CD4-positive, CD25-positive, alpha-beta regulatory T cell (primary cell): ENCODE data around the gene CDT1. TPM values are rescaled to one million over a fixed set of nuclear protein-coding genes. Genes with fewer than 3 reads are reported as not detected.

Experiments
- ATAC-seq, 2 donors: fragments of 150-1000 bp; cut with Tn5 transposase; one replicate each; pipeline ENCODE4 v1.10.0; 2021; ENCODE audit warnings: low read depth in 2 of 2, moderate number of reproducible peaks in 2 of 2, moderate library complexity in 1 of 2
- DNase-seq, 3 donors: peaks; one replicate each; pipeline versions ENCODE4 v3.0.0 to v3.0.0-alpha.2; 2012 to 2022; ENCODE audit warnings: mixed read lengths in 1 of 3
- H3K27ac ChIP-seq: one replicate; pipeline ENCODE4 v1.7.0; 2013; ENCODE audit warnings: mild to moderate bottlenecking, low read length; ENCODE audit not compliant: insufficient read depth, poor library complexity, severe bottlenecking
- H3K27me3 ChIP-seq: one replicate; pipeline ENCODE4 v1.7.0; 2013; ENCODE audit warnings: low read length; ENCODE audit not compliant: control insufficient read depth, insufficient read depth
- H3K36me3 ChIP-seq: one replicate; pipeline ENCODE4 v1.7.0; 2013; ENCODE audit warnings: mild to moderate bottlenecking, low read length, moderate library complexity; ENCODE audit not compliant: control insufficient read depth, insufficient read depth
- H3K4me1 ChIP-seq: 2 replicates; pipeline ENCODE4 v1.7.0; 2013; ENCODE audit warnings: mild to moderate bottlenecking, low read length; ENCODE audit not compliant: insufficient read depth, control insufficient read depth, poor library complexity, severe bottlenecking
- H3K4me3 ChIP-seq: one replicate; pipeline ENCODE4 v1.7.0; 2013; ENCODE audit warnings: low read depth, mild to moderate bottlenecking, low read length, moderate library complexity
- H3K9me3 ChIP-seq, 2 experiments: 1 replicate in 1 of 2; 2 replicates in 1 of 2; pipeline ENCODE4 v1.7.0; 2013; ENCODE audit warnings: low read length in 2 of 2, mild to moderate bottlenecking in 1 of 2, moderate library complexity in 1 of 2; ENCODE audit not compliant: control insufficient read depth in 2 of 2
- H3K27ac Mint-ChIP-seq, 3 donors: one replicate each; pipeline ENCODE4 v1.8.0; 2020 to 2022; ENCODE audit warnings: mild to moderate bottlenecking in 3 of 3, mixed read lengths in 3 of 3, moderate library complexity in 2 of 3
- H3K27me3 Mint-ChIP-seq: one replicate; pipeline ENCODE4 v1.8.0; 2022; ENCODE audit warnings: mild to moderate bottlenecking, mixed read lengths
- H3K36me3 Mint-ChIP-seq: one replicate; pipeline ENCODE4 v1.8.0; 2020; ENCODE audit warnings: mixed read lengths
- H3K4me1 Mint-ChIP-seq, 4 donors: one replicate each; pipeline ENCODE4 v1.8.0; 2020 to 2022; ENCODE audit warnings: mixed read lengths in 4 of 4, mild to moderate bottlenecking in 1 of 4
- H3K4me3 Mint-ChIP-seq, 4 donors: one replicate each; pipeline ENCODE4 v1.8.0; 2020 to 2022; ENCODE audit warnings: mild to moderate bottlenecking in 4 of 4, mixed read lengths in 4 of 4, moderate library complexity in 3 of 4
- H3K9me3 Mint-ChIP-seq, 7 donors: one replicate each; pipeline ENCODE4 v1.8.0; 2020 to 2022; ENCODE audit warnings: mixed read lengths in 7 of 7, mild to moderate bottlenecking in 3 of 7, moderate library complexity in 2 of 7
- polyA plus RNA-seq, 4 donors: library from polyadenylated mRNA; unstranded; fragments of 300-500 nt; fragmentation: Illumina TruSeq; gene quantifications; one replicate each; pipeline ENCODE4 v1.2.3, GENCODE V29; 2021
- total RNA-seq: library from RNA; stranded (reverse); gene quantifications from one replicate; pipeline ENCODE4 v1.2.3, GENCODE V29; 2022

CDT1 gene
- total and polyA plus RNA-seq, 5 donors from 2014 or later = 0.60 to 4.8 (median 1.4) TPM

DNA sequence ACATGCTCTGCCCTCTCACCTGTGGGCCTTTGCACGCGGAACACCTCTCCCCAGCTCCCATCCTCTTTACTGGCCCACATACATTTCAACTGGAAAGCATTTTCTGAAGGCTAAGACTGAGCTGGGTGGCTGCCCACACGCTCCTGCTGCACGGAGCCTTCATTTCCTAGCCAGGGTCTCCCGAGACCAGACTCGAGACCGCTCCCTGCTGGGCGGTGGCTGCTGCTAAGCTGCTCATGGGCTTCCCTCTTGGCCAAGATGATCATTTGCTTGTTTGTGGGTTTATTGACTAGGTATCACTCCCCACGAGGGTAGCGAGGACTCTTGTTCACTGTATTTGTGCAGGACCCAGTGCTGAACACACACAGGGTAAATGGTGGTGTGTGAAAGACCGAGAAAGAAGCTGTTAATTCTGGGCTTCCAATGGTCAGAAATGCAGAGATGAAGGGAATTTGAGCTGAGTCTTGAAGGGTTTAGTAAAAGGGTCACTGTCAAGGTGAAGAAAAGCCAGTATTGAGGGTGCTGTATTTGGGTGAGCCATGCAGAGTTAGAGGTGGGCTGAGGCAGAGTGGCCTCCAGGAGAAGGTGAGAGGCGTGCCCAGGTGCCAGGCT, 54.2 kb downstream of the CDT1 start:
- peaks cover 33% of the 10 kb centered on the region for H3K36me3 ChIP-seq
- H3K27ac ChIP-seq = peak overlapping the region; percentile 80
- DNase-seq = peak; percentile 50 to 85 (median 64)
- Mint-ChIP-seq H3K36me3 (peaks cover 10% of the 10 kb centered on the region), H3K27me3 (no peaks in the 10 kb centered on the region), H3K4me1 (peaks cover 4 to 40% (median 16%) of the 10 kb centered on the region in 4 donors), H3K9me3 (no peaks in the 10 kb centered on the region), H3K27ac (peak overlapping the region; percentile 97 to 98 (median 97)), H3K4me3 (peak overlapping the region; percentile 95 to 100 (median 97))
- H3K4me3 ChIP-seq = peak overlapping the region; percentile 92
- H3K27me3 ChIP-seq = no peaks in the 10 kb centered on the region
- peak; percentile 54 to 61 for ATAC-seq
- H3K9me3 ChIP-seq = no peaks in the 10 kb centered on the region
- H3K4me1 ChIP-seq = peaks cover 39% of the 10 kb centered on the region

Other genes starting within 250 kb of the CDT1 start
- 162 TPM for gene ZC3H18, start 233.4 kb upstream of the CDT1 start, total RNA-seq
- 10 to 100 TPM; 10.9 to 15.3 (median 12.8) TPM for gene ZC3H18, start 233.4 kb upstream of the CDT1 start, polyA plus RNA-seq
- 1.2 TPM for gene IL17C, start 165.2 kb upstream of the CDT1 start, total RNA-seq
- not detected for gene IL17C, start 165.2 kb upstream of the CDT1 start, polyA plus RNA-seq
- gene CYBA, start 152.7 kb upstream of the CDT1 start, total RNA-seq = 351 TPM
- gene CYBA, start 152.7 kb upstream of the CDT1 start, polyA plus RNA-seq = 100 to 1,000 TPM; 707 to 964 (median 782) TPM
- gene MVD, start 140.7 kb upstream of the CDT1 start, total RNA-seq = 59.7 TPM
- gene MVD, start 140.7 kb upstream of the CDT1 start, polyA plus RNA-seq = 10 to 100 TPM; 19.6 to 27.8 (median 21.9) TPM
- gene SNAI3, start 117.3 kb upstream of the CDT1 start, total RNA-seq = 10.4 TPM
- gene SNAI3, start 117.3 kb upstream of the CDT1 start, polyA plus RNA-seq = 10 to 100 TPM; 13.5 to 17.4 (median 16.5) TPM
- gene RNF166, start 97.4 kb upstream of the CDT1 start, total RNA-seq = 420 TPM
- gene RNF166, start 97.4 kb upstream of the CDT1 start, polyA plus RNA-seq = 100 to 1,000 TPM in 1 of 4 donors, 10 to 100 TPM in 3; 63.6 to 118 (median 97.3) TPM
- gene CTU2, start 97.3 kb upstream of the CDT1 start, total RNA-seq = 26.0 TPM
- gene CTU2, start 97.3 kb upstream of the CDT1 start, polyA plus RNA-seq = 10 to 100 TPM; 11.8 to 14.0 (median 12.6) TPM
- gene PIEZO1, start 18.6 kb upstream of the CDT1 start, total RNA-seq = 337 TPM
- gene PIEZO1, start 18.6 kb upstream of the CDT1 start, polyA plus RNA-seq = 10 to 100 TPM; 18.1 to 23.6 (median 19.9) TPM
- 145 TPM for gene APRT, start 8.1 kb downstream of the CDT1 start, total RNA-seq
- gene APRT, start 8.1 kb downstream of the CDT1 start, polyA plus RNA-seq = 100 to 1,000 TPM; 370 to 489 (median 443) TPM
- gene GALNS, start 53.2 kb downstream of the CDT1 start, total RNA-seq = 63.1 TPM
- 10 to 100 TPM in 3 of 4 donors, 1 to 10 TPM in 1; 8.1 to 13.9 (median 11.3) TPM for gene GALNS, start 53.2 kb downstream of the CDT1 start, polyA plus RNA-seq
- gene TRAPPC2L, start 53.3 kb downstream of the CDT1 start, total RNA-seq = 49.5 TPM
- 100 to 1,000 TPM; 111 to 164 (median 131) TPM for gene TRAPPC2L, start 53.3 kb downstream of the CDT1 start, polyA plus RNA-seq
- gene PABPN1L, start 62.9 kb downstream of the CDT1 start, total RNA-seq = not detected
- gene PABPN1L, start 62.9 kb downstream of the CDT1 start, polyA plus RNA-seq = not detected
- 1.3 TPM for gene CBFA2T3, start 173.4 kb downstream of the CDT1 start, total RNA-seq
- under 1 TPM in 1 of 4 donors, not detected in 3; 0.25 TPM for gene CBFA2T3, start 173.4 kb downstream of the CDT1 start, polyA plus RNA-seq